GM23338 (cell line): ENCODE data around the gene PAXX. TPM values are rescaled to one million over a fixed set of nuclear protein-coding genes. Genes with fewer than 3 reads are reported as not detected.

Source experiments
- ATAC-seq: fragments of 200-7000 bp; cut with Tn5 transposase; 3 replicates; pipeline ENCODE4 v1.9.1; 2020
- DNase-seq: peaks from one replicate; pipeline ENCODE4 v3.0.0-alpha.2; 2015; ENCODE audit warnings: low spot score
- H2AFZ ChIP-seq: fragments of 200-600 bp; sonication (generic); 2 replicates; pipeline ENCODE4 v1.8.0; 2016; ENCODE audit warnings: antibody characterized with exemption, mild to moderate bottlenecking, moderate library complexity
- H3F3A ChIP-seq: fragments of 200-600 bp; sonication (generic); replicated peaks from 2 replicates; pipeline ENCODE4 v1.8.0; 2017; ENCODE audit warnings: antibody characterized with exemption, mixed run types, low read depth
- H3K27ac ChIP-seq: fragments of 200-600 bp; sonication (generic); 2 replicates; pipeline ENCODE4 v1.6.1; 2016; ENCODE audit warnings: low read depth
- H3K27me3 ChIP-seq: fragments of 200-600 bp; sonication (generic); 2 replicates; pipeline ENCODE4 v1.8.0; 2016; ENCODE audit warnings: mild to moderate bottlenecking, mixed run types, moderate library complexity; ENCODE audit not compliant: insufficient read depth
- H3K36me3 ChIP-seq: fragments of 200-600 bp; sonication (generic); 2 replicates; pipeline ENCODE4 v1.8.0; 2016; ENCODE audit warnings: mild to moderate bottlenecking; ENCODE audit not compliant: insufficient read depth
- H3K4me1 ChIP-seq: fragments of 200-600 bp; sonication (generic); 2 replicates; pipeline ENCODE4 v1.8.0; 2016; ENCODE audit warnings: mild to moderate bottlenecking, moderate library complexity; ENCODE audit not compliant: insufficient read depth
- H3K4me2 ChIP-seq: fragments of 200-600 bp; sonication (generic); 2 replicates; pipeline ENCODE4 v1.7.1; 2017; ENCODE audit warnings: mixed run types
- H3K4me3 ChIP-seq: fragments of 200-600 bp; sonication (generic); 2 replicates; pipeline ENCODE4 v1.6.1; 2016; ENCODE audit warnings: mixed run types
- H3K79me2 ChIP-seq: fragments of 200-600 bp; sonication (generic); replicated peaks from 2 replicates; pipeline ENCODE4 v1.8.0; 2017; ENCODE audit warnings: mild to moderate bottlenecking; ENCODE audit not compliant: insufficient read depth
- H3K9me2 ChIP-seq: fragments of 200-600 bp; sonication (generic); 2 replicates; pipeline ENCODE4 v1.8.0; 2017; ENCODE audit not compliant: insufficient read depth
- H4K20me1 ChIP-seq: fragments of 200-600 bp; sonication (generic); replicated peaks from 2 replicates; pipeline ENCODE4 v1.8.0; 2017; ENCODE audit warnings: mild to moderate bottlenecking; ENCODE audit not compliant: insufficient read depth
- H3K27ac Mint-ChIP-seq: 2 replicates; pipeline ENCODE4 v1.8.0; 2020; ENCODE audit warnings: inconsistent platforms, mild to moderate bottlenecking, moderate library complexity, mixed read lengths
- H3K27me3 Mint-ChIP-seq: 3 replicates; pipeline ENCODE4 v1.8.0; 2022; ENCODE audit warnings: low read depth, mild to moderate bottlenecking, moderate library complexity, mixed read lengths, inconsistent platforms; ENCODE audit not compliant: insufficient read depth, poor library complexity
- H3K36me3 Mint-ChIP-seq: 3 replicates; pipeline ENCODE4 v1.8.0; 2021; ENCODE audit warnings: low read depth, mild to moderate bottlenecking, inconsistent platforms, moderate library complexity, mixed read lengths
- H3K4me1 Mint-ChIP-seq: 3 replicates; pipeline ENCODE4 v1.8.0; 2020; ENCODE audit warnings: mild to moderate bottlenecking, inconsistent platforms, mixed read lengths
- H3K4me3 Mint-ChIP-seq: 3 replicates; pipeline ENCODE4 v1.8.0; 2021; ENCODE audit warnings: moderate library complexity, mild to moderate bottlenecking, inconsistent platforms, mixed read lengths
- H3K9me3 Mint-ChIP-seq: 3 replicates; pipeline ENCODE4 v1.8.0; 2020; ENCODE audit warnings: moderate library complexity, mild to moderate bottlenecking, inconsistent platforms, mixed read lengths
- CREB1 ChIP-seq: fragments of 250-450 bp; sonication (Bioruptor Pico); IDR thresholded peaks from 2 replicates; pipeline ENCODE4 v1.5.0; 2020; ENCODE audit warnings: low read depth, mild to moderate bottlenecking, moderate library complexity
- ETS1 ChIP-seq: IDR thresholded peaks from 2 replicates; pipeline ENCODE4 v1.6.1; 2016; ENCODE audit warnings: antibody characterized with exemption
- EZH2phosphoT487 ChIP-seq: fragments of 200-600 bp; sonication (generic); IDR thresholded peaks from one replicate; pipeline ENCODE4 v1.8.1; 2018; ENCODE audit warnings: antibody characterized with exemption; ENCODE audit not compliant: unreplicated experiment
- JUNB ChIP-seq: IDR thresholded peaks from one replicate; pipeline ENCODE4 v1.6.1; 2016; ENCODE audit warnings: antibody characterized with exemption; ENCODE audit not compliant: unreplicated experiment
- NANOG ChIP-seq: IDR thresholded peaks from 2 replicates; pipeline ENCODE4 v1.6.1; 2016; ENCODE audit warnings: antibody characterized with exemption, borderline replicate concordance
- POLR2AphosphoS5 ChIP-seq: IDR thresholded peaks from 2 replicates; pipeline ENCODE4 v1.6.1; 2016; ENCODE audit warnings: antibody characterized with exemption, low read depth
- REST ChIP-seq: IDR thresholded peaks from one replicate; pipeline ENCODE4 v1.6.1; 2018; ENCODE audit warnings: antibody characterized with exemption; ENCODE audit not compliant: unreplicated experiment
- ZNF114 ChIP-seq: fragments of 250-450 bp; sonication (Bioruptor Pico); IDR thresholded peaks from 2 replicates; pipeline ENCODE4 v1.5.0; 2020; ENCODE audit warnings: mild to moderate bottlenecking, moderate library complexity
- ZNF331 ChIP-seq: fragments of 250-450 bp; sonication (Bioruptor Pico); IDR thresholded peaks from 2 replicates; pipeline ENCODE4 v1.5.0; 2020; ENCODE audit warnings: low read depth, mild to moderate bottlenecking, moderate library complexity
- ZNF462 ChIP-seq: fragments of 250-450 bp; sonication (Bioruptor Pico); IDR thresholded peaks from 2 replicates; pipeline ENCODE4 v1.5.0; 2020; ENCODE audit warnings: mild to moderate bottlenecking, moderate library complexity
- polyA plus RNA-seq: library from polyadenylated mRNA; unstranded; fragments of >200 nt; fragmentation: Nextera tagmentation; extraction: Ambion mirVana; gene quantifications from 2 replicates; pipeline ENCODE4 v1.2.1, GENCODE V29; 2016
- total RNA-seq: library from RNA; depleted of rRNA; stranded (reverse); fragments of >200 nt; shearing (Covaris generic); gene quantifications from 2 replicates; pipeline ENCODE4 v1.2.3, GENCODE V29; 2014

The PAXX gene
- total and polyA plus RNA-seq, 2 experiments from 2014 or later, result 71.5 to 86.0 TPM

GRCh38 chr9:137015976-137016375 is 23.8 kb downstream of the PAXX start (continued):
- TF ChIP-seq ZNF462 (CRISPR knock-in tag), result no peak
- no peak for TF ChIP-seq NANOG
- TF ChIP-seq CREB1, result no peak

- no peaks in the 10 kb centered on the region for H3K4me1 Mint-ChIP-seq
- Histone ChIP-seq H3F3A (no peaks in the 10 kb centered on the region), H3K79me2 (no peaks in the 10 kb centered on the region), H3K27ac (no peak overlapping the region), H3K36me3 (no peaks in the 10 kb centered on the region), H3K27me3 (no peaks in the 10 kb centered on the region), H3K4me1 (no peaks in the 10 kb centered on the region), H4K20me1 (no peaks in the 10 kb centered on the region), H2AFZ (no peak overlapping the region), H3K9me2 (no peaks in the 10 kb centered on the region), H3K4me2 (no peak overlapping the region), H3K4me3 (no peak overlapping the region)
- no peak overlapping the region for H3K27ac Mint-ChIP-seq
- peaks cover 4% of the 10 kb centered on the region for H3K27me3 Mint-ChIP-seq
- no peaks in the 10 kb centered on the region for H3K9me3 Mint-ChIP-seq
- ATAC-seq (no peak), DNase-seq (no peak)
- no peak overlapping the region for H3K4me3 Mint-ChIP-seq
- H3K36me3 Mint-ChIP-seq, result peaks cover 2% of the 10 kb centered on the region; the same call in 1 of the 3 replicates
- no peak for TF ChIP-seq EZH2phosphoT487
- TF ChIP-seq JUNB, result no peak
- TF ChIP-seq POLR2AphosphoS5, result no peak
- TF ChIP-seq REST, result no peak
- no peak for TF ChIP-seq ZNF114
- no peak for TF ChIP-seq ETS1
- TF ChIP-seq ZNF331 (CRISPR knock-in tag), result no peak
Observed at GRCh38 chr9:137016436-137016835, 24.2 kb downstream of the PAXX start.
